Spleen (tissue), 7 donors: Measurements from ENCODE around the gene MRO.

ENCODE experiments used
- POLR2A ChIP-seq, 3 donors: fragments of 450-650 bp; IDR thresholded peaks; one replicate each; pipeline ENCODE4 v1.5.1; 2017; ENCODE audit warnings: antibody characterized with exemption in 3 of 3, mild to moderate bottlenecking in 1 of 3
- TF ChIP-seq, protein P1 (sequence below), 11 experiments: fragments of 200-600 bp in 7 of 11; fragments of 450-650 bp in 4 of 11; sonication (generic) in 4 of 11; IDR thresholded peaks in 8 of 11; conservative IDR thresholded peaks in 3 of 11; 1 replicate in 7 of 11; 2 replicates in 4 of 11; pipeline versions ENCODE4 v1.4.0 to v1.8.0; 2016 to 2021; ENCODE audit warnings: antibody characterized with exemption in 11 of 11, inconsistent platforms in 4 of 11, mild to moderate bottlenecking in 1 of 11
- donor health status: DM: no; HTN: no; CAD: no; lungs with moderate emphysema.
- donor health status: DM: no; HTN: no; CAD: no.
- donor health status: DM: no; HTN: no; CAD: no.

- TF ChIP-seq, protein P1, sequence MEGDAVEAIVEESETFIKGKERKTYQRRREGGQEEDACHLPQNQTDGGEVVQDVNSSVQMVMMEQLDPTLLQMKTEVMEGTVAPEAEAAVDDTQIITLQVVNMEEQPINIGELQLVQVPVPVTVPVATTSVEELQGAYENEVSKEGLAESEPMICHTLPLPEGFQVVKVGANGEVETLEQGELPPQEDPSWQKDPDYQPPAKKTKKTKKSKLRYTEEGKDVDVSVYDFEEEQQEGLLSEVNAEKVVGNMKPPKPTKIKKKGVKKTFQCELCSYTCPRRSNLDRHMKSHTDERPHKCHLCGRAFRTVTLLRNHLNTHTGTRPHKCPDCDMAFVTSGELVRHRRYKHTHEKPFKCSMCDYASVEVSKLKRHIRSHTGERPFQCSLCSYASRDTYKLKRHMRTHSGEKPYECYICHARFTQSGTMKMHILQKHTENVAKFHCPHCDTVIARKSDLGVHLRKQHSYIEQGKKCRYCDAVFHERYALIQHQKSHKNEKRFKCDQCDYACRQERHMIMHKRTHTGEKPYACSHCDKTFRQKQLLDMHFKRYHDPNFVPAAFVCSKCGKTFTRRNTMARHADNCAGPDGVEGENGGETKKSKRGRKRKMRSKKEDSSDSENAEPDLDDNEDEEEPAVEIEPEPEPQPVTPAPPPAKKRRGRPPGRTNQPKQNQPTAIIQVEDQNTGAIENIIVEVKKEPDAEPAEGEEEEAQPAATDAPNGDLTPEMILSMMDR (IDR thresholded peaks at IDR 0.05 in 8 of 11, conservative IDR thresholded peaks at IDR 0.05 in 3 of 11): no peak
- no peak for TF ChIP-seq POLR2A (IDR thresholded peaks at IDR 0.05)
These were observed 9.8 kb upstream of the MRO start for GRCh38 chr18:50829644-50830043.
